Rectal smooth muscle tissue (tissue), 1 donor: ENCODE results near the gene MMP23B.
"Not testable (repeated sequence)": the region's sequence is repeated elsewhere in the genome, so short reads cannot be mapped to it uniquely, and the experiment has no call there.

Experiments
- H3K27ac ChIP-seq: one replicate; pipeline ENCODE4 v1.7.0; 2013; ENCODE audit warnings: low read depth, low read length, inconsistent platforms
- H3K27me3 ChIP-seq: one replicate; pipeline ENCODE4 v1.7.0; 2013; ENCODE audit warnings: low read length; ENCODE audit not compliant: control insufficient read depth, insufficient read depth
- H3K36me3 ChIP-seq: one replicate; pipeline ENCODE4 v1.7.0; 2013; ENCODE audit warnings: low read length; ENCODE audit not compliant: control insufficient read depth, insufficient read depth
- H3K4me1 ChIP-seq: one replicate; pipeline ENCODE4 v1.7.0; 2013; ENCODE audit warnings: low read length; ENCODE audit not compliant: control insufficient read depth, insufficient read depth
- H3K4me3 ChIP-seq: one replicate; pipeline ENCODE4 v1.7.0; 2013; ENCODE audit warnings: low read length
- H3K9ac ChIP-seq: one replicate; pipeline ENCODE4 v1.7.0; 2013; ENCODE audit warnings: low read length

MMP23B gene

GRCh38 chr1:1631782-1632420, at the start of gene MMP23B:
MMP23B (plus strand) TSS chr1:1632173; CDS start chr1:1632219, 46 bp downstream.
- Histone ChIP-seq H3K36me3 (peaks cover 3% of the 10 kb centered on the region), H3K27me3 (no peaks in the 10 kb centered on the region), H3K9ac (no peak within 1 kb of the TSS), H3K4me1 (no peaks in the 10 kb centered on the region), H3K27ac (peak within 1 kb of the TSS; percentile 58), H3K4me3 (peak within 1 kb of the TSS; percentile 27)

GRCh38 chr1:1582585-1583346, 49.2 kb upstream of the MMP23B start:
- H3K4me1 ChIP-seq = no peaks in the 10 kb centered on the region
- no peaks in the 10 kb centered on the region for H3K27me3 ChIP-seq
- H3K27ac ChIP-seq = no peak overlapping the region

GRCh38 chr1:1583347-1584010, 48.5 kb upstream of the MMP23B start:
- Histone ChIP-seq H3K4me1 (no peaks in the 10 kb centered on the region), H3K36me3 (no peaks in the 10 kb centered on the region), H3K27me3 (no peaks in the 10 kb centered on the region), H3K9ac (no peak overlapping the region), H3K4me3 (no peak overlapping the region), H3K27ac (no peak overlapping the region)

More at GRCh38 chr1:1582585-1583346, 49.2 kb upstream of the MMP23B start:
- H3K9ac ChIP-seq = no peak overlapping the region
- no peaks in the 10 kb centered on the region for H3K36me3 ChIP-seq
- no peak overlapping the region for H3K4me3 ChIP-seq

- no peaks in the 10 kb centered on the region for H3K27me3 ChIP-seq
- H3K36me3 ChIP-seq = no peaks in the 10 kb centered on the region
- no peak overlapping the region for H3K4me3 ChIP-seq
- H3K9ac ChIP-seq = no peak overlapping the region
- H3K4me1 ChIP-seq = no peaks in the 10 kb centered on the region
- H3K27ac ChIP-seq = no peak overlapping the region
Observed at GRCh38 chr1:1591452-1591851, 40.5 kb upstream of the MMP23B start.

GRCh38 chr1:1593834-1594601, 38.0 kb upstream of the MMP23B start:
- Histone ChIP-seq H3K9ac (no peak overlapping the region), H3K27me3 (peaks cover 15% of the 10 kb centered on the region), H3K36me3 (no peaks in the 10 kb centered on the region), H3K4me3 (no peak overlapping the region), H3K27ac (no peak overlapping the region), H3K4me1 (no peaks in the 10 kb centered on the region)

- H3K4me3 ChIP-seq = no peak overlapping the region
- H3K36me3 ChIP-seq = no peaks in the 10 kb centered on the region
- peaks cover 17% of the 10 kb centered on the region for H3K27me3 ChIP-seq
- no peaks in the 10 kb centered on the region for H3K4me1 ChIP-seq
- H3K27ac ChIP-seq = no peak overlapping the region
- no peak overlapping the region for H3K9ac ChIP-seq
Observed at GRCh38 chr1:1594602-1595260, 37.2 kb upstream of the MMP23B start.

GRCh38 chr1:1595341-1595740, 36.6 kb upstream of the MMP23B start:
- H3K4me1 ChIP-seq, H3K4me3 ChIP-seq, H3K27ac ChIP-seq, H3K36me3 ChIP-seq, H3K9ac ChIP-seq: not testable (repeated sequence)
- peaks cover 17% of the 10 kb centered on the region for H3K27me3 ChIP-seq

GRCh38 chr1:1596493-1597274, 35.3 kb upstream of the MMP23B start:
- no peak overlapping the region for H3K4me3 ChIP-seq
- no peak overlapping the region for H3K9ac ChIP-seq
- H3K27ac ChIP-seq = no peak overlapping the region
- no peaks in the 10 kb centered on the region for H3K4me1 ChIP-seq
- no peaks in the 10 kb centered on the region for H3K36me3 ChIP-seq
- peaks cover 17% of the 10 kb centered on the region for H3K27me3 ChIP-seq

GRCh38 chr1:1597275-1597930, 34.6 kb upstream of the MMP23B start:
- no peak overlapping the region for H3K27ac ChIP-seq
- H3K9ac ChIP-seq = no peak overlapping the region
- peaks cover 19% of the 10 kb centered on the region for H3K27me3 ChIP-seq
- no peaks in the 10 kb centered on the region for H3K36me3 ChIP-seq
- no peaks in the 10 kb centered on the region for H3K4me1 ChIP-seq
- no peak overlapping the region for H3K4me3 ChIP-seq

- no peaks in the 10 kb centered on the region for H3K36me3 ChIP-seq
- no peak overlapping the region for H3K4me3 ChIP-seq
- H3K27me3 ChIP-seq = peaks cover 19% of the 10 kb centered on the region
- no peak overlapping the region for H3K27ac ChIP-seq
- H3K9ac ChIP-seq = no peak overlapping the region
- H3K4me1 ChIP-seq = no peaks in the 10 kb centered on the region
Observed at GRCh38 chr1:1598051-1598719, 33.8 kb upstream of the MMP23B start.

GRCh38 chr1:1598720-1599029, 33.3 kb upstream of the MMP23B start:
- H3K27me3 ChIP-seq = peaks cover 19% of the 10 kb centered on the region
- H3K36me3 ChIP-seq = no peaks in the 10 kb centered on the region
- no peaks in the 10 kb centered on the region for H3K4me1 ChIP-seq
- H3K27ac ChIP-seq = no peak overlapping the region
- H3K9ac ChIP-seq = no peak overlapping the region
- no peak overlapping the region for H3K4me3 ChIP-seq
